HepG2 (cell line): ENCODE results near the gene SPI1. TPM values are rescaled to one million over a fixed set of nuclear protein-coding genes. Genes with fewer than 3 reads are reported as not detected.

Source experiments
- ATAC-seq: fragments of 200-7000 bp; cut with Tn5 transposase; 3 replicates; pipeline ENCODE4 v1.9.1; 2020; ENCODE audit warnings: mild to moderate bottlenecking, moderate library complexity
- BruUV-seq: library from RNA; stranded (reverse); fragments of 400-500 nt; replicated peaks from 2 replicates; lab custom pipeline; 2021; lab: Mats Ljungman, UMichigan
- CTCF ChIA-PET: fragments of 300-600 bp; formaldehyde crosslinking; extraction: SDS; loops from one replicate; lab custom pipeline; 2021; ENCODE audit warnings: low total read pairs, inconsistent platforms, low intra/inter-chr PET ratio; lab: Yijun Ruan, JAX
- POLR2A ChIA-PET: fragments of 350-600 bp; sonication (Branson Sonifier 250); formaldehyde crosslinking; loops from one replicate; lab custom pipeline; 2020; ENCODE audit warnings: antibody characterized with exemption, inconsistent platforms; lab: Yijun Ruan, JAX
- DNase-seq: peaks from one replicate; pipeline ENCODE4 v3.0.0-alpha.2; 2015; ENCODE audit warnings: low spot score
- FAIRE-seq: peaks from 3 replicates; lab custom pipeline; 2011; peaks lifted over from hg19 to GRCh38; lab: Jason Lieb, UNC
- H2AFZ ChIP-seq: one replicate; pipeline ENCODE4 v1.6.1; 2011; ENCODE audit warnings: low read length, inconsistent platforms
- H3K27ac ChIP-seq: fragments of 300-600 bp; 3 replicates; pipeline ENCODE4 v1.8.0; 2011; ENCODE audit warnings: mixed run types, mild to moderate bottlenecking, mixed read lengths, low read length, inconsistent platforms; ENCODE audit not compliant: insufficient read depth; ENCODE audit errors: extremely low read length
- H3K27me3 ChIP-seq, 2 experiments: fragments of 200-600 bp in 1 of 2; 2 replicates in 1 of 2; 3 replicates in 1 of 2; pipeline versions ENCODE4 v1.6.0 to v1.8.0; 2011; ENCODE audit warnings: low read length in 2 of 2, mild to moderate bottlenecking in 2 of 2, moderate library complexity in 2 of 2, inconsistent platforms in 1 of 2; ENCODE audit not compliant: insufficient read depth in 2 of 2, control insufficient read depth in 1 of 2
- H3K36me3 ChIP-seq, 2 experiments: fragments of 200-600 bp in 1 of 2; replicated peaks in 1 of 2; 2 replicates in 1 of 2; 3 replicates in 1 of 2; pipeline versions ENCODE4 v1.5.1 to v1.8.0; 2011; ENCODE audit warnings: low read length in 2 of 2, inconsistent platforms in 1 of 2; ENCODE audit not compliant: insufficient read depth in 2 of 2, control insufficient read depth in 1 of 2
- H3K4me1 ChIP-seq: 2 replicates; pipeline ENCODE4 v1.5.1; 2012; ENCODE audit warnings: low read length, inconsistent platforms; ENCODE audit not compliant: insufficient read depth
- H3K4me2 ChIP-seq: 2 replicates; pipeline ENCODE4 v1.6.0; 2011; ENCODE audit warnings: low read depth, low read length, inconsistent platforms
- H3K4me3 ChIP-seq, 3 experiments: fragments of 200-600 bp in 1 of 3; sonication (generic), shearing (Covaris generic) in 1 of 3; replicated peaks in 1 of 3; 2 replicates each; pipeline ENCODE4 v1.5.1; 2011 to 2016; ENCODE audit warnings: low read length in 3 of 3, inconsistent platforms in 2 of 3, low read depth in 2 of 3, mild to moderate bottlenecking in 2 of 3, control low read depth in 1 of 3, mixed read lengths in 1 of 3; ENCODE audit not compliant: insufficient read depth in 1 of 3
- H3K79me2 ChIP-seq: one replicate; pipeline ENCODE4 v1.6.1; 2011; ENCODE audit warnings: low read length, inconsistent platforms; ENCODE audit not compliant: insufficient read depth
- H3K9ac ChIP-seq: 2 replicates; pipeline ENCODE4 v1.6.0; 2011; ENCODE audit warnings: mild to moderate bottlenecking, low read depth, low read length, inconsistent platforms; ENCODE audit not compliant: insufficient read depth
- H3K9me3 ChIP-seq: 2 replicates; pipeline ENCODE4 v1.5.1; 2012; ENCODE audit warnings: mild to moderate bottlenecking, low read length
- H4K20me1 ChIP-seq: 2 replicates; pipeline ENCODE4 v1.6.0; 2011; ENCODE audit warnings: inconsistent platforms, mild to moderate bottlenecking, low read length, moderate library complexity; ENCODE audit not compliant: insufficient read depth
- ATRX ChIP-seq: sonication (generic); formaldehyde crosslinking; IDR thresholded peaks from 2 replicates; pipeline ENCODE4 v1.4.0; 2020; ENCODE audit warnings: missing genetic modification reagents, borderline replicate concordance
- BRD4 ChIP-seq: sonication (generic); formaldehyde crosslinking; IDR thresholded peaks from 2 replicates; pipeline ENCODE4 v1.4.0; 2020; ENCODE audit warnings: missing genetic modification reagents
- CENPT ChIP-seq: sonication (generic); formaldehyde crosslinking; IDR thresholded peaks from 2 replicates; pipeline ENCODE4 v1.8.0; 2022; ENCODE audit warnings: low read depth, mild to moderate bottlenecking, moderate library complexity, missing genetic modification reagents
- ETV5 ChIP-seq: IDR thresholded peaks from 2 replicates; pipeline ENCODE4 v1.6.1; 2018; ENCODE audit warnings: missing biosample characterization, missing genetic modification reagents, inconsistent platforms, borderline replicate concordance
- HNRNPH1 ChIP-seq: fragments of 200-400 bp; formaldehyde crosslinking; optimal IDR thresholded peaks from 2 replicates; pipeline ENCODE3; 2017; ENCODE audit warnings: mild to moderate bottlenecking, low read depth, low read length
- KMT2B ChIP-seq: IDR thresholded peaks from 2 replicates; pipeline ENCODE4 v1.6.1; 2016; ENCODE audit warnings: missing genetic modification reagents, missing compliant biosample characterization
- MTA3 ChIP-seq: sonication (generic); formaldehyde crosslinking; IDR thresholded peaks from 2 replicates; pipeline ENCODE4 v1.4.0; 2020; ENCODE audit warnings: missing genetic modification reagents
- ZFP62 ChIP-seq: sonication (generic); formaldehyde crosslinking; IDR thresholded peaks from 2 replicates; pipeline ENCODE4 v1.4.0; 2020; ENCODE audit warnings: missing genetic modification reagents
- ZNF44 ChIP-seq: sonication (generic); formaldehyde crosslinking; IDR thresholded peaks from 2 replicates; pipeline ENCODE4 v1.5.1; 2020; ENCODE audit warnings: mild to moderate bottlenecking, missing genetic modification reagents
- ZNF576 ChIP-seq: sonication (generic); formaldehyde crosslinking; IDR thresholded peaks from 2 replicates; pipeline ENCODE4 v1.4.0; 2020; ENCODE audit warnings: mild to moderate bottlenecking, missing genetic modification reagents
- ZNF703 ChIP-seq: sonication (generic); formaldehyde crosslinking; IDR thresholded peaks from 2 replicates; pipeline ENCODE4 v1.5.1; 2020; ENCODE audit warnings: missing genetic modification reagents, mild to moderate bottlenecking, moderate library complexity, borderline replicate concordance
- ZNF749 ChIP-seq: sonication (generic); formaldehyde crosslinking; IDR thresholded peaks from 2 replicates; pipeline ENCODE4 v1.8.0; 2022; ENCODE audit warnings: mild to moderate bottlenecking, missing genetic modification reagents, moderate library complexity, borderline replicate concordance
- WGBS: methylation state at CpG from one replicate; pipeline ENCODE4 v1.1.6; 2017; ENCODE audit warnings: low lambda C conversion rate; 5-methylcytosine and 5-hydroxymethylcytosine counted together
- in situ Hi-C: cut with HindIII; loops from 2 replicates; pipeline ENCODE4 v1.10.0; 2017; ENCODE audit warnings: low pct_unique_long_range_greater_than_20kb; ENCODE audit not compliant: extremely low pct_ligation_motif_present
- intact Hi-C: fragments of 100-400 bp; cut with micrococcal nuclease; formaldehyde crosslinking; loops from one replicate; pipeline ENCODE4 v1.10.0; 2022; ENCODE audit not compliant: unreplicated experiment
- polyA plus RNA-seq, 8 experiments: library from polyadenylated mRNA; depleted of rRNA in 3 of 8; stranded (reverse) in 7 of 8; unstranded in 1 of 8; fragments of >200 nt; fragmentation: Illumina TruSeq in 4 of 8; extraction: Trizol in 4 of 8; gene quantifications; 2 replicates each; pipeline versions ENCODE4 v1.2.1 to v1.2.3, GENCODE V29; 2011 to 2016; ENCODE audit warnings: low read depth in 4 of 8, missing spikeins in 1 of 8, mixed read lengths in 1 of 8; ENCODE audit not compliant: insufficient read depth in 1 of 8
- total RNA-seq, 5 experiments: library from RNA; depleted of rRNA; stranded (reverse); fragments of >200 nt; fragmentation: Illumina TruSeq; extraction: Trizol; gene quantifications; 2 replicates each; pipeline ENCODE4 v1.2.3, GENCODE V29; 2016; ENCODE audit warnings: low read depth in 1 of 5
- TF ChIP-seq, protein P1 (sequence below): IDR thresholded peaks from 2 replicates; pipeline ENCODE4 v1.6.1; 2016; ENCODE audit warnings: low read depth, control low read depth
- TF ChIP-seq, protein P2 (sequence below): sonication (generic); formaldehyde crosslinking; IDR thresholded peaks from 2 replicates; pipeline ENCODE4 v1.8.1; 2023; ENCODE audit warnings: mild to moderate bottlenecking, moderate library complexity, missing genetic modification reagents
- TF ChIP-seq, protein P3 (sequence below): sonication (generic); formaldehyde crosslinking; IDR thresholded peaks from one replicate; pipeline ENCODE4 v1.5.1; 2020; ENCODE audit warnings: mild to moderate bottlenecking, missing genetic modification reagents; ENCODE audit errors: not compliant biosample characterization

SPI1 gene
- total and polyA plus RNA-seq, 2 of the 13 experiments (the other 11 are each of a cell fraction or from before 2014, with no cell fraction given): not detected

- no peak for ATAC-seq
- in situ Hi-C loops: no loop called here
- FAIRE-seq: no peak
- Histone ChIP-seq H2AFZ (no peak overlapping the region), H3K9ac (no peak overlapping the region), H4K20me1 (no peaks in the 10 kb centered on the region), H3K4me3 (no peak overlapping the region), H3K4me1 (peaks cover 19% of the 10 kb centered on the region), H3K27me3 (0 out of 5 replicates have a peak, but pooled peaks cover 0 to 3% of the 10 kb centered on the region in 2 experiments), H3K79me2 (no peaks in the 10 kb centered on the region), H3K9me3 (no peaks in the 10 kb centered on the region), H3K4me2 (no peak overlapping the region), H3K36me3 (no peaks in the 10 kb centered on the region), H3K27ac (no peak overlapping the region)
- ChIA-PET CTCF (no interaction called here), POLR2A (no interaction called here)
- DNase-seq: no peak
- WGBS: 51% methylated on average over 1 of the region's 1 CpG
- no TSS peak for BruUV-seq
- intact Hi-C loops: no loop called here
- TF ChIP-seq, protein P1, sequence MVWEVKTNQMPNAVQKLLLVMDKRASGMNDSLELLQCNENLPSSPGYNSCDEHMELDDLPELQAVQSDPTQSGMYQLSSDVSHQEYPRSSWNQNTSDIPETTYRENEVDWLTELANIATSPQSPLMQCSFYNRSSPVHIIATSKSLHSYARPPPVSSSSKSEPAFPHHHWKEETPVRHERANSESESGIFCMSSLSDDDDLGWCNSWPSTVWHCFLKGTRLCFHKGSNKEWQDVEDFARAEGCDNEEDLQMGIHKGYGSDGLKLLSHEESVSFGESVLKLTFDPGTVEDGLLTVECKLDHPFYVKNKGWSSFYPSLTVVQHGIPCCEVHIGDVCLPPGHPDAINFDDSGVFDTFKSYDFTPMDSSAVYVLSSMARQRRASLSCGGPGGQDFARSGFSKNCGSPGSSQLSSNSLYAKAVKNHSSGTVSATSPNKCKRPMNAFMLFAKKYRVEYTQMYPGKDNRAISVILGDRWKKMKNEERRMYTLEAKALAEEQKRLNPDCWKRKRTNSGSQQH (CRISPR knock-in tag): no peak
- TF ChIP-seq ZFP62 (CRISPR knock-in tag): no peak
- TF ChIP-seq, protein P2, sequence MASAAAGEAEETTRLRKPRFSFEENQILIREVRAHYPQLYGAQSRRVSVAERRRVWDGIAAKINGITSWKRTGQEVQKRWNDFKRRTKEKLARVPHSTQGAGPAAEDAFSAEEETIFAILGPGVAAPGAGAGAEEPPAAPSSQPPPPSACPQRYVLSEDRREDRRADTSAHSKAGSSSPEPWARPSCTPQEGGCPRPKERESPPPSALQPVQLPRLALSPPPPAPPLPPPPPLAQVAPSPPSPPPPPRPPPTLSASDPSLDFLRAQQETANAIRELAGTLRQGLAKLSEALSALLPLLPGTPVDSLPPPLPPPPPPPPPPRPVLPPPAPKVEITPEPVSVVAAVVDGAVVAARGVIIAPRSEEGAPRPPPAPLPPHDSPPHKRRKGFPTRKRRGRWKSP (CRISPR knock-in tag): no peak
- no peak for TF ChIP-seq ETV5 (CRISPR knock-in tag)
- no peak for TF ChIP-seq ZNF576 (CRISPR knock-in tag)
- no peak for TF ChIP-seq ZNF703 (CRISPR knock-in tag)
- TF ChIP-seq HNRNPH1: no peak
- TF ChIP-seq, protein P3, sequence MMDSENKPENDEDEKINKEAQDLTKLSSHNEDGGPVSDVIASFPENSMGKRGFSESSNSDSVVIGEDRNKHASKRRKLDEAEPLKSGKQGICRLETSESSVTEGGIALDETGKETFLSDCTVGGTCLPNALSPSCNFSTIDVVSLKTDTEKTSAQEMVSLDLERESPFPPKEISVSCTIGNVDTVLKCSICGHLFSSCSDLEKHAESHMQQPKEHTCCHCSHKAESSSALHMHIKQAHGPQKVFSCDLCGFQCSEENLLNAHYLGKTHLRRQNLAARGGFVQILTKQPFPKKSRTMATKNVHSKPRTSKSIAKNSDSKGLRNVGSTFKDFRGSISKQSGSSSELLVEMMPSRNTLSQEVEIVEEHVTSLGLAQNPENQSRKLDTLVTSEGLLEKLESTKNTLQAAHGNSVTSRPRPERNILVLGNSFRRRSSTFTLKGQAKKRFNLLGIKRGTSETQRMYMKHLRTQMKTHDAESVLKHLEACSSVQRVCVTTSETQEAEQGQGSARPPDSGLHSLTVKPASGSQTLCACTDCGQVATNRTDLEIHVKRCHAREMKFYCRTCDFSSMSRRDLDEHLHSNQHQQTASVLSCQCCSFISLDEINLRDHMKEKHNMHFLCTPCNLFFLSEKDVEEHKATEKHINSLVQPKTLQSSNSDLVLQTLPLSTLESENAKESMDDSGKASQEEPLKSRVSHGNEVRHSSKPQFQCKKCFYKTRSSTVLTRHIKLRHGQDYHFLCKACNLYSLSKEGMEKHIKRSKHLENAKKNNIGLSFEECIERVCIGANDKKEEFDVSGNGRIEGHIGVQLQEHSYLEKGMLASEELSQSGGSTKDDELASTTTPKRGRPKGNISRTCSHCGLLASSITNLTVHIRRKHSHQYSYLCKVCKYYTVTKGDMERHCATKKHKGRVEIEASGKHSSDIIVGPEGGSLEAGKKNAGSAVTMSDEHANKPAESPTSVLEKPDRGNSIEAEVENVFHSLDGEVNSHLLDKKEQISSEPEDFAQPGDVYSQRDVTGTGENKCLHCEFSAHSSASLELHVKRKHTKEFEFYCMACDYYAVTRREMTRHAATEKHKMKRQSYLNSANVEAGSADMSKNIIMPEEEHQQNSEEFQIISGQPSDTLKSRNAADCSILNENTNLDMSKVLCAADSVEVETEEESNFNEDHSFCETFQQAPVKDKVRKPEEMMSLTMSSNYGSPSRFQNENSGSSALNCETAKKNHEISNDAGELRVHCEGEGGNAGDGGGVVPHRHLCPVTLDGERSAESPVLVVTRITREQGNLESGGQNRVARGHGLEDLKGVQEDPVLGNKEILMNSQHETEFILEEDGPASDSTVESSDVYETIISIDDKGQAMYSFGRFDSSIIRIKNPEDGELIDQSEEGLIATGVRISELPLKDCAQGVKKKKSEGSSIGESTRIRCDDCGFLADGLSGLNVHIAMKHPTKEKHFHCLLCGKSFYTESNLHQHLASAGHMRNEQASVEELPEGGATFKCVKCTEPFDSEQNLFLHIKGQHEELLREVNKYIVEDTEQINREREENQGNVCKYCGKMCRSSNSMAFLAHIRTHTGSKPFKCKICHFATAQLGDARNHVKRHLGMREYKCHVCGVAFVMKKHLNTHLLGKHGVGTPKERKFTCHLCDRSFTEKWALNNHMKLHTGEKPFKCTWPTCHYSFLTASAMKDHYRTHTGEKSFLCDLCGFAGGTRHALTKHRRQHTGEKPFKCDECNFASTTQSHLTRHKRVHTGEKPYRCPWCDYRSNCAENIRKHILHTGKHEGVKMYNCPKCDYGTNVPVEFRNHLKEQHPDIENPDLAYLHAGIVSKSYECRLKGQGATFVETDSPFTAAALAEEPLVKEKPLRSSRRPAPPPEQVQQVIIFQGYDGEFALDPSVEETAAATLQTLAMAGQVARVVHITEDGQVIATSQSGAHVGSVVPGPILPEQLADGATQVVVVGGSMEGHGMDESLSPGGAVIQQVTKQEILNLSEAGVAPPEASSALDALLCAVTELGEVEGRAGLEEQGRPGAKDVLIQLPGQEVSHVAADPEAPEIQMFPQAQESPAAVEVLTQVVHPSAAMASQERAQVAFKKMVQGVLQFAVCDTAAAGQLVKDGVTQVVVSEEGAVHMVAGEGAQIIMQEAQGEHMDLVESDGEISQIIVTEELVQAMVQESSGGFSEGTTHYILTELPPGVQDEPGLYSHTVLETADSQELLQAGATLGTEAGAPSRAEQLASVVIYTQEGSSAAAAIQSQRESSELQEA (CRISPR knock-in tag): no peak
- TF ChIP-seq BRD4 (CRISPR knock-in tag): no peak
- TF ChIP-seq ZNF749 (CRISPR knock-in tag): no peak
- TF ChIP-seq MTA3 (CRISPR knock-in tag): no peak
- no peak for TF ChIP-seq ATRX
- TF ChIP-seq CENPT (CRISPR knock-in tag): no peak
- TF ChIP-seq ZNF44 (CRISPR knock-in tag): no peak
- no peak for TF ChIP-seq KMT2B (CRISPR knock-in tag)
Observed at GRCh38 chr11:47366020-47366490, 12.3 kb downstream of the SPI1 start.
